ENCODE results near the gene PINK1.

GRCh38 chr1:20678599-20678998 is 45.3 kb downstream of the PINK1 start:
- TF ChIP-seq EZH2 (IDR thresholded peaks at IDR 0.05) (no peak), POLR2AphosphoS5 (IDR thresholded peaks at IDR 0.05; ENCODE audit: borderline replicate concordance, low read depth, low read length) (no peak)
